T-helper 9 cell (primary cell): ENCODE results near the gene ACOX2.

ENCODE experiments used
- DNase-seq: peaks from one replicate; pipeline ENCODE4 v3.0.0-alpha.2; 2020

ACOX2 gene

GRCh38 chr3:58471025-58471887 is 65.7 kb downstream of the ACOX2 start:
- DNase-seq = no peak

GRCh38 chr3:58470363-58471024 is 66.5 kb downstream of the ACOX2 start:
- DNase-seq = no peak

DNA sequence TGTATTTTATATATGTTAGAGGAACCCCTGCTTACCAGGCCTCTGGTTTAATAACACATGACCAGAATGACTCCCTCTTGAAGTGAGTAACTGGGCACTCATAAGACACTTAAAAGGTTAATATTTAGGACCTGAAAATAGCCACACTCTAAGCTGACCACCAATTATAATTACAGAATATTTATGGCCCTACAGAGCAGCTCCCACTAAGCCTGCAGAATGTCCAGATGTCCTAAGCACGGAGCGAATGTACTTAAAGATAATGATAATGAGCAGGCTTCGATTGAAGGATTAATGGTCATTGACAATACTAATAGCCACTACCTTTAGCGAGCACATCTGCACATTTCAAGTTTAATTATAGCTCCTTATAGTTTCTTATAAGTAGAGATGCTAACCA is 67.9 kb downstream of the ACOX2 start:
- no peak for DNase-seq

- DNase-seq = no peak
These were observed 70.0 kb downstream of the ACOX2 start for GRCh38 chr3:58466899-58467563.

GRCh38 chr3:58464866-58465265 is 72.1 kb downstream of the ACOX2 start:
- DNase-seq = no peak

- no peak for DNase-seq
These were observed 73.1 kb downstream of the ACOX2 start for GRCh38 chr3:58463942-58464271.

DNA sequence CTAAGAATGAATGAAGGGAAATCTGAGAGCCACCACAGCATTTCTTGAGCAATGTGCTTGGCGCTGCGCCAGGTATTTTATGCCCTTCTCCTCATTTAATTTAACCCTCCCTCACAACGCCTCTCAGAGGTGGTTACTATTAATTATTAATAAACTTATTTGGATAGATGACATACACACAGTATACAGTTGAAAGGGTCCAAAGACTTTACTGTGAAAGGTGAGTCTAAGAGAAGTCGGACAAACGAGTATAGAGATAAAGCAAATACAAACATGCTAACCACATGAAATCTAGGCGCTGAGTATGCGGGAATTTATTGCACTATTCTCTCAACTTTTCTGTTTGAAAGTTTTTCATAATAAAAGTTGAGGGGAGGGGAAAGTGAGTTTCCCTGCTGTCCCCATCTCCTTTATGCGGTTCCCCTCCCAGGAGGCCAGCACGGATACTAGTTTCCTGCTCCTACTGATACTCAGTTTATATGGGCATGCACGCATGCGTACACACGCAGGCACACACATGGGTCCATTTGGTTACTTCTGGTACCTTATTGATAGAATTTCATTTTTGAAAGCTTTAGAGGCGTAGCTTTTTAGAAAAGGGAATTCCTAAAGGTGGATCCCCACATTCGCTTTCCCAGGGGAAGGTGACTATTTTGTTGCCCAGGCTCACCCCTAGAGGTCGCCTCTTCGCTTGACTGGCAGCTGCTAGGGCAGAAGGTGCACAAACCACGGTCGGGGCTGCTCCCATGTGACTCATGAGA is 73.6 kb downstream of the ACOX2 start:
- DNase-seq = peak; percentile 42

DNA sequence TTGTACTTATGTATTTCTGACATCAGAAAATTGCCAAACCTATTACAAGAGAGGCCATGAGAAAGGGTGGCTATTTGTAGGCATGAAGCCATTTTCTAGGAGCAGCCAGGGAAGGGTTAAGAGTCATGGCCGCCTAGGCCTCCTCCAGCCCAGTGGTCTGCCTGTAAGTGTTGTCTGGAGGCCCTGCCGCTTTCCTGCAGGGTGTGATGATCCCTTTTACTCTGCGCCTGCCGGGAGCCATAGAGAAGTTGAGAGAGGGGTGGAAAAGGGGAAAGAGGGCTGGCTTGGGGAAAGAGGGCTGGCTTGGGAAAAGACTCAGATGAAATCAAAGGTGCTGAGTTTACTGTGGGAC is 74.2 kb downstream of the ACOX2 start:
- no peak for DNase-seq

DNA sequence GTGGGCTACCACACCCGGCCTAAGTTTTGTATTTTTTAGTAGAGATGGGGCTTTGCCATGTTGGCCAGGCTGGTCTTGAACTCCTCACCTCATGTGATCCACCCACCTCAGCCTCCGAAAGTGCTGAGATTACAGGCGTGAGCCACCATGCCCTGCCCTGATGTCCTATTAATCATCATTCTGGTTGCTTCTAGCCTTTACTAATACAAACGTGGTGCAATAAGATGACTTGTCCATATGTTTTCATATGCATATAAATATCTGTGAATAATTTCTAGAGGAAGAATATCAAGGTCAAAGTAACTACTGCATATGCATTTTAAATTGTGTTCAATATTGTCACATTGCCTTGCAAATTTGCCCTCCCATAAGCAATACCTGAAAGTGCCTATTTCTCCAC is 77.8 kb downstream of the ACOX2 start:
- DNase-seq = no peak
